Ovary (tissue), 9 donors: Measurements from ENCODE around the gene SULF2. TPM values are rescaled to one million over a fixed set of nuclear protein-coding genes. Genes with fewer than 3 reads are reported as not detected.

Experiments
- DNase-seq, 5 donors: peaks; one replicate each; pipeline ENCODE4 v3.0.0-alpha.2; 2019 to 2020
- H3K27ac ChIP-seq, 2 donors: fragments of 200-600 bp; one replicate each; pipeline versions ENCODE4 v1.5.1 to v1.8.0; 2019 to 2022
- H3K27me3 ChIP-seq: fragments of 200-600 bp; one replicate; pipeline ENCODE4 v1.8.0; 2022
- H3K36me3 ChIP-seq: fragments of 200-600 bp; sonication (generic); one replicate; pipeline ENCODE4 v1.5.1; 2019
- H3K4me1 ChIP-seq: one replicate; pipeline ENCODE4 v1.8.1; 2013; ENCODE audit warnings: mild to moderate bottlenecking, moderate library complexity; ENCODE audit not compliant: insufficient read depth
- H3K4me3 ChIP-seq: fragments of 200-600 bp; sonication (generic); one replicate; pipeline ENCODE4 v1.5.1; 2017
- H3K9me3 ChIP-seq, 2 donors: fragments of 200-600 bp in 1 of 2; sonication (generic) in 1 of 2; one replicate each; pipeline versions ENCODE4 v1.5.1 to v1.8.1; 2013 to 2019; ENCODE audit warnings: mild to moderate bottlenecking in 1 of 2, moderate library complexity in 1 of 2
- EP300 ChIP-seq: sonication (generic); formaldehyde crosslinking; IDR thresholded peaks from one replicate; pipeline ENCODE4 v1.6.1; 2017; ENCODE audit warnings: antibody characterized with exemption
- POLR2A ChIP-seq: fragments of 450-650 bp; IDR thresholded peaks from one replicate; pipeline ENCODE4 v1.6.1; 2017; ENCODE audit warnings: antibody characterized with exemption, mild to moderate bottlenecking, moderate library complexity
- WGBS, 3 donors: extraction: QIAGEN DNeasy Blood & Tissue Kit in 1 of 3; methylation state at CpG; one replicate each; pipeline versions ENCODE4 v1.1.5 to v1.1.7; 2013 to 2017; 5-methylcytosine and 5-hydroxymethylcytosine counted together
- intact Hi-C, 4 donors: fragments of 100-400 bp; cut with DNase I; formaldehyde crosslinking; loops; one replicate each; pipeline versions ENCODE4 v1.11.0 to v1.15.1; 2022 to 2023
- polyA plus RNA-seq, 2 donors: library from polyadenylated mRNA; stranded (reverse); fragments of 200-250 nt in 1 of 2; fragments of 350-450 nt in 1 of 2; fragmentation: Illumina TruSeq in 1 of 2; extraction: RNeasy Lipid Tissue Mini Kit (QIAGEN cat#74804) in 1 of 2; gene quantifications; one replicate each; pipeline ENCODE4 v1.2.3, GENCODE V29; 2013 to 2014
- total RNA-seq, 7 donors: library from RNA; depleted of rRNA in 2 of 7; stranded (reverse); fragments of >200 nt in 2 of 7; fragmentation: NEBNext Ultra II Directional in 3 of 7; extraction: Animal tissue kit (Norgen Biotek cat#: 25700) in 3 of 7; gene quantifications; one replicate each; pipeline versions ENCODE4 v1.1.0 to v1.2.4, GENCODE V29; 2016 to 2023
- TF ChIP-seq, protein P1 (sequence below), 3 donors: fragments of 450-650 bp in 2 of 3; fragments of 200-600 bp in 1 of 3; IDR thresholded peaks; one replicate each; pipeline versions ENCODE4 v1.5.1 to v1.8.0; 2016 to 2022; ENCODE audit warnings: antibody characterized with exemption in 3 of 3, mild to moderate bottlenecking in 1 of 3
- donor health status: DM: no; HTN: no; CAD: no; lungs with moderate emphysema.
- donor health status: DM: no; HTN: no; CAD: no.
- donor health status: Bipolar disorder and iron deficiency.
- donor health status: DM: yes; HTN: yes; CAD: no.
- donor health status: DM: no; HTN: no; CAD: no.
- donor health status: DM: yes; HTN: yes; CAD: no.

The SULF2 gene
- total and polyA plus RNA-seq, 9 donors: 128 to 423 (median 362) TPM

DNA sequence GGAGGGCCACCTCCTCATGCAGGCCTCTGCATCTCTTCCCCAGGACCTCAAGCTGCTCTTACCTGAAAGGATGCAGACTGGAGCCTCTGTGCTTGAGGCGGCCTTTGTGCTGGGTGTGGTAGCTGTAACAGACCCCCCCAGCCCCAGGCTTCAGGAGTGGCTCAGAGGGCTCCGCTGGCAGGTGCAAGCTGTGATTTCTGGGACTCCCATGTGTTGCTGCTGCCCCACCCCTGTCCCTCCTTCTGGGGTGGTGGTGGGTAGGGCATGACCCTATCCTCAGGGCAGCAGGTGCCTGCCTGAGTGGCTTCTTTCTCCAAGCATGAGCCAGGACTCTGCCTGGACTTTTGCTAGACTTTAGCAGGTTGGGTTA is 121.2 kb downstream of the SULF2 start:
- Histone ChIP-seq H3K36me3 (no peaks in the 10 kb centered on the region), H3K4me3 (no peak overlapping the region), H3K9me3 (no peaks in the 10 kb centered on the region), H3K4me1 (peaks cover 10% of the 10 kb centered on the region), H3K27me3 (no peaks in the 10 kb centered on the region), H3K27ac (no peak overlapping the region)
- TF ChIP-seq EP300 (no peak), POLR2A (no peak)
- TF ChIP-seq, protein P1, sequence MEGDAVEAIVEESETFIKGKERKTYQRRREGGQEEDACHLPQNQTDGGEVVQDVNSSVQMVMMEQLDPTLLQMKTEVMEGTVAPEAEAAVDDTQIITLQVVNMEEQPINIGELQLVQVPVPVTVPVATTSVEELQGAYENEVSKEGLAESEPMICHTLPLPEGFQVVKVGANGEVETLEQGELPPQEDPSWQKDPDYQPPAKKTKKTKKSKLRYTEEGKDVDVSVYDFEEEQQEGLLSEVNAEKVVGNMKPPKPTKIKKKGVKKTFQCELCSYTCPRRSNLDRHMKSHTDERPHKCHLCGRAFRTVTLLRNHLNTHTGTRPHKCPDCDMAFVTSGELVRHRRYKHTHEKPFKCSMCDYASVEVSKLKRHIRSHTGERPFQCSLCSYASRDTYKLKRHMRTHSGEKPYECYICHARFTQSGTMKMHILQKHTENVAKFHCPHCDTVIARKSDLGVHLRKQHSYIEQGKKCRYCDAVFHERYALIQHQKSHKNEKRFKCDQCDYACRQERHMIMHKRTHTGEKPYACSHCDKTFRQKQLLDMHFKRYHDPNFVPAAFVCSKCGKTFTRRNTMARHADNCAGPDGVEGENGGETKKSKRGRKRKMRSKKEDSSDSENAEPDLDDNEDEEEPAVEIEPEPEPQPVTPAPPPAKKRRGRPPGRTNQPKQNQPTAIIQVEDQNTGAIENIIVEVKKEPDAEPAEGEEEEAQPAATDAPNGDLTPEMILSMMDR (IDR thresholded peaks at IDR 0.05): no peak
- WGBS, 3 donors: 86 to 94% (median 93%) methylated on average over 2 of the region's 2 CpGs
- no peak for DNase-seq
- intact Hi-C loops: loop anchor here (5.0 to 10.0 kb wide), 4 partner anchors 118 to 958 kb away; partner anchors contain the start of gene SULF2 (in 2 of the 4)

DNA sequence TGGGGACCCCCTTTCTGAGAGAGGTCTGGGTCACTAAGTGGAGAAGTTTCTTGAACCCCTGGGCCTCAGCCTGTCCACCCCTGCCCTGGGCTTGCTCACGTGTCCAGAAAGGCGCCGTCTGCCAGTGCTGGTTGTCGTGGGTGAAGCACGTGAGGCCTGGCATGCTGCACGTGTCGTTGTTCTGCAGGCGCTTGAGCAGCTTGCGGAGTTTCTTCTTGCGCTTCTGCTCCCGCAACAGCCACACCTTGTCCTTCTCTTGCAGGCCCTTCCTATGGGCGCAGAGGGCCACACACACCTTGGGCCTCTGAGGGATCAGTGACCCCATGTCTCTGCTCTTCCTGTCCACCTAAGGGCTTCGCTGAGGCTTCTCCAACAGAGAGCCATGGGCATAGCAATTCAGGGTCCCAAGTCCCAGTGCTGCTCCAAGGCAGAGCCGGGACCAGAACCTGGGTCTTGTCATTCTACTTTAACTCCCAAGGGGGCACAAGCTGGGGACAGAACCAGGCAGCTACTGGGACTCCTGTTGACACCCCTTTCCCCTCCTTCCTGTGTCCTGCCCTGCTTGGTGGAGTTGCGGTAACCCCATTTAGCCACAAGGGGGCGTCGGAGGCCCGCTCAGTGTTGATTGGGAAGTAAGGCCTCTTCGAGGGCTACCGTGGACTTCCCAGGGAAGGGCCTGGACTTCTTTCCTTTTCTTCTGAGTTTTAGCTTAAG is 121.8 kb downstream of the SULF2 start:
- Histone ChIP-seq H3K4me1 (peaks cover 10% of the 10 kb centered on the region), H3K27ac (peak overlapping the region; percentile 3 to 25), H3K4me3 (no peak overlapping the region), H3K27me3 (no peaks in the 10 kb centered on the region), H3K36me3 (no peaks in the 10 kb centered on the region), H3K9me3 (no peaks in the 10 kb centered on the region)
- no peak for TF ChIP-seq EP300
- TF ChIP-seq, protein P1 (IDR thresholded peaks at IDR 0.05): peak; percentile 85 to 96 (median 93)
- intact Hi-C loops: loop anchor here (5.0 to 10.0 kb wide), 4 partner anchors 119 to 959 kb away; partner anchors contain the start of gene SULF2 (in 2 of the 4)
- 53 to 59% (median 58%) methylated on average over 20 of the region's 20 CpGs for WGBS, 3 donors
- DNase-seq: peak; percentile 75 to 90 (median 86)

DNA sequence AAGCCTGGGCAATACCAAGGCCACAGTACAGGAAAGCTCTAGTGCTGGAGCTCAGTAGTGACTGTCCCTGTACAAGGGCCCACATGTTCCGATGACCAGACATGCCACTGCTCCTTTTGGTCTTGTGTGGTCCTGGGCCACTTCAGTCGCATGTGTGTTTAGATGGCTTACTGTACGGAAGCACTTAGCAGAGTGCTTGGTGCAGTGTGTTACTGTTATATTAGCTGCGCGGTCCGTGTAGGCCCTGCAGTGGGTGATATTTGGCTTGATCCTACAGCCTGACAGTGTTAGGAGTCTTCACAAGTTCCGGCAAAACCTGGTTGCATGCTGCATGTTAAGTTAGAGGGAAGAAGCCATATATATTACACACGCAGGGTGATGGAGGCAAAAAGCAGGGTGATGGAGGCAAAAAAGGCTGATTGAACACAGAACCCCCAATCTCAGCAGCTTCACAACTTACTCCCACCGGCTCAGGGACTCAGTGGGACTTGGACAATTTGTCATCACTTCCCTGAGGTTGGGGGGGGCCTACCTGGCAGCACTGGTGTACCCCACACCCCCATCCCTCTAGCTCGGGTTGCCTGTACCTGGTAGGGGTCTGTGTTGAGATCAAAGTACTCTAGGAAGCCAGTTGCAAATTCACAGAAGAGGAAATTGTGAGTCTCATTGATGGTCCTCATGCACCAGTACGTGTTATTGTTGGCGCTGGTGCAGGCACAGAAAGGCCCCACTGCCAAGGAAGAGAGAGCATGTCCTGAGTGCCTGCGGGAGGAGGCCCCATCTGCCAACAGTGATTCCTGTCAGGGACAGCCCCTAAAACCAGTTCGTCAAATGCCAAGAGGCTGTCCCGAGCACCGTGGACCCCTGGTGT is 122.6 kb downstream of the SULF2 start:
- DNase-seq: no peak

DNA sequence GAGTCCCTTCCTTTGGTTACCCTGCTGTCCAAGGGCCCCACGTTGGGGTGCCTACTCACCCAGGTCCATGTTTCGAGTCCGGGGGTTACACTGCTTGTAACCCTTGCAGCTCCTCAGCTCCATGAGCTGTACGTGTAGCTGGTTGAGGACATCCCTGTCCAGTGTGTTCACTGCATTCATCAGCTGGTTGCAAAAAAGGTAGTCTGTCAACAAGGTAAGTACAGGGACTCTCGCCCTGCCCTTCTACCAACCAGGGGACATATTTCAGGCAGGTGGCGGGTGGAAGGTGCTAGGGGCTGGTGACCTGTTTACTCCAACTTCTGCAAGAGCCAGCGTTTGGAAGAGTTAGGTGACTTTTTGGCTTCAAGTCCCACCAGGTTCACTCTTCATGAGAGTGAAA is 123.6 kb downstream of the SULF2 start:
- Histone ChIP-seq H3K36me3 (no peaks in the 10 kb centered on the region), H3K9me3 (no peaks in the 10 kb centered on the region), H3K4me3 (no peak overlapping the region), H3K27me3 (no peaks in the 10 kb centered on the region), H3K4me1 (peaks cover 14% of the 10 kb centered on the region), H3K27ac (peak overlapping the region in 1 of 2 donors; percentile 56)
- TF ChIP-seq EP300 (no peak), POLR2A (no peak)
- TF ChIP-seq, protein P1 (IDR thresholded peaks at IDR 0.05): no peak
- DNase-seq: no peak
- 78 to 80% (median 80%) methylated on average over 7 of the region's 7 CpGs for WGBS, 3 donors
- intact Hi-C loops: loop anchor here (5.0 to 10.0 kb wide), 4 partner anchors 121 to 961 kb away; partner anchors contain the start of gene SULF2 (in 2 of the 4)

More for the DNA sequence above, 122.6 kb downstream of the SULF2 start:
- Histone ChIP-seq H3K27me3 (no peaks in the 10 kb centered on the region), H3K4me3 (no peak overlapping the region), H3K4me1 (peaks cover 14% of the 10 kb centered on the region), H3K27ac (no peak overlapping the region), H3K9me3 (no peaks in the 10 kb centered on the region), H3K36me3 (no peaks in the 10 kb centered on the region)
- TF ChIP-seq POLR2A (no peak), EP300 (no peak)
- TF ChIP-seq, protein P1 (IDR thresholded peaks at IDR 0.05): no peak
- intact Hi-C loops: loop anchor here (5.0 to 10.0 kb wide), 4 partner anchors 120 to 960 kb away; partner anchors contain the start of gene SULF2 (in 2 of the 4)
- 79 to 84% (median 81%) methylated on average over 16 of the region's 16 CpGs for WGBS, 3 donors
